Measurements from ENCODE around the gene PRXL2B.

Gene PRXL2B

DNA sequence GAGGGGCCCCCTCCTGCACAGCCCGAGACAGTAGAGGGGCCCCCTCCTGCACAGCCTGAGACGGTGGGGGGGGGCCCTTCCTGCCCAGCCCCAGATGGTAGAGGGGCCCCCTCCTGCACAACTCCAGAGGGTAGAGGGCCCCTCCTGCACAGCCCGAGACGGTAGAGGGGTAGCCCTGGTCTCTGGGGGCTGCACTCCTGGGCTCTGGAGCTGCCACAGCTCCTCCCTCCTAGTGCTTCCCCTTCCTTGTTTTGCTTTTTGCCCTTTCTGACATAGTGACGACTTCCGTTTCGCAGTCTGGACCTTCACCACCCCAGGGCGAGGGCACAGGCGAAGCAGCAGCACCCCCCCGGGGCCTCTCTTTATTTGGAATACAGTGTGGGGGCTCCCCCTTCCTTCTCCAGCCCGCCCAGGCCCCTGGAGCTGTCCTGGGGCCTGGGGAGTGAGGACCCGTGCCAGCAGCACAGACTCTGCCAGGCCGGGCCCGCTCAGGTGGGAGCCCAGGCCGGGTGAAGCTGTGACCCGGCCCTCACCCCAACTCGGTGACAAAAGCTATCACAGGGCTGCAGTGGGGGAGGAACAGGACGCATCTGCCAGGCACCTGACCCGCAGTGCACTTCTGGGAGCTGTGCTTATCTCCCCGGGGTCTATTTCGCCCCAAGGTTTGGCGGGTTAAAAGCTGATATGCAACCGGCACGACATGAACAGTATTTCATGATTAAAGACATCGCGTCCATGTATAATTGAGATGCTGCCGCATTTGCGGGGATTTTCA is 1.1 kb upstream of the PRXL2B start:
- peak; percentile 35 for DNase-seq (ENCODE audit: low read depth)

- no peak for DNase-seq (ENCODE audit: low read depth)
These were observed 688 bp downstream of the PRXL2B start for GRCh38 chr1:2587071-2587859.

- DNase-seq (ENCODE audit: low read depth), result no peak
These were observed 1.4 kb downstream of the PRXL2B start for GRCh38 chr1:2587860-2588571.

DNA sequence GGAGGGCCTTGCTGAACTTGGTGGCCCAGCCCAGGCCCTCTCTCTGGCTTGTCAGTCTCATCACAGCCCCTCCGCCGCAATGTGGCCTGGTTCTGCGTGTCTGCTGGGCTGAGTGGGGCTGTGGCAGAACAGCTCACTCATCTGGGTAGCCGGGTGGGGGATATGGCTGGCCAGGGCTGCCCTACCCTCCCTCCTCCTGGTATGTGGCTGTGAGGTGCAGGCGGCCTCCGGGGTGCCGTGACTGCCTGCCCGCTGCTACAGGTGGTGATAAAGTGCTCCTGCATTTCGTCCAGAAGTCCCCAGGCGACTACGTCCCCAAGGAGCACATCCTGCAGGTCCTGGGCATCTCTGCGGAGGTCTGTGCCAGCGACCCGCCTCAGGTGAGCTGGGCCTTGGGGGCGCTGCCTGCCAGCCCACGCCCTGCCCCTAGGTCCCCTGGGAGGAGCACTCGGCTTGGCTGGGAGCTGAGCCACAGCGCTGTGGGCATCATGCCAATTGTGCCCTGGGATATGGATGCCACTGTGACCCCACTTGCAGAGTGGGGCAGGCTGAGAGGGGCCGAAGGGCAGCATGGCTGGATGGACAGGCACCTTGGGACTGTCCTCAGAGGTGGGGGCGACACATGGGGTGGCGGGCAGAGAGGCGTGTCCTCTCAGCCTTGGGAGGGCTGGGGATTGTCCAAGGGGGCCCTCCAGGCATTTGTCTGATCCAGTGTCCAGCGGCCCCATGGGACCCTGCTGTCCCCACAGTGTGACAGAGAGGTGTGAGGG is 2.3 kb downstream of the PRXL2B start:
- DNase-seq (ENCODE audit: low read depth), result no peak

DNA sequence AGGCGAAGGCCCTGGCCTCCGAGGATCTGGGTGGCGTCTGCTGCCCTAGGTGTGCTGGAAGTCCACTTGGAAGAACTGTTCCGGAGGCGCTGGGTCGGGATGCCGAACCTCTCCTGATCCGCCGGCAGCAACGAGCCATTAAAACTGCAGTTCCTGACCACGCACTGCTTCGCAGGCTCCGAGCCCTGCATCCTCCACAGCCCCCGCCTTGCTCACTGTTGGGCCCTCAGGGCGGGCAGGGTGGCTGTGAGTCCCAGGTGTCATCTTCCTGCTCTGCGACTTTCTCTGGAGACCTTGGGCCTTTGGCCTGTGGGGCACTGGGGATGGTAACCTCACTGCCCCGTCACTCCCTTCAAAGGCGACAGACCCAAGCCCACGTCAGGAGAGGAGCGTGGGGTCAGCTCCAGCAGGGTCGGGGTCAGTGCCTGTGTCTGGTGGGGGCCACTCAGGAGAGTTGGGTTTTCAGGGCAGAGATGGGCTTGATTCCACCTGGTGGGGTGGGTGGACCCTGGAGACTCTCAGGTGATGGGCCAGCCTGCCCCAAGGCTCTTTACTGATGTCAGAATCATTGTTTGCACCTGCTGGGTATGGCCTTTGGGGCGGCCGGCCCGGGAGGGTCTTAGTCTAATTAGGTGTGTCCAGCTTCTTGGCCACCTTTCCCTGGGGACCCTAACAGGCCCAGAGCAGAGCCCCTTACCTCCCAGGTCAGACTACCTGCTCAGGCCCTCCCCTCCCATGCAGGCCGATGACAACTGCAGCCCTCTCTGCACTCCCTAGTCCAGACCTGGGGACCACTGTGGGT is 3.1 kb downstream of the PRXL2B start:
- no peak for DNase-seq (ENCODE audit: low read depth)

GRCh38 chr1:2590233-2591141 is 3.9 kb downstream of the PRXL2B start:
- no peak for DNase-seq (ENCODE audit: low read depth)

DNA sequence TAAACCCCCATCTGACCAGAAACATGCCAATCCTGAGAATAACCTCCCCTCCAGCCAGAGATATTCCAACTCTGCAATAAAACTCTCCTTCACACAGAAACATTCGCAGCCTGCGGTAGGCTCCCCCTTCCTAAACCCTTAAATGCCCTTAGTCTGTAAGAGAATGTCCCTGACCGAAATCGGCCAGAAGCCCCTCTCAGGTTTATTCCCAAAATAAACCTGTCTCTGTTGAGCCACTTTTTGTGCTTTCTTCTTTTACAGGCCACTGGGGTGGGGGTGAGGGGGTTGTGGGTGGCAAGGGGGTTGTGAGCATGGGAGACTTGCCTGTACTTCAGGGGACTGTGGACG is 4.6 kb downstream of the PRXL2B start:
- no peak for DNase-seq (ENCODE audit: low read depth)

DNA sequence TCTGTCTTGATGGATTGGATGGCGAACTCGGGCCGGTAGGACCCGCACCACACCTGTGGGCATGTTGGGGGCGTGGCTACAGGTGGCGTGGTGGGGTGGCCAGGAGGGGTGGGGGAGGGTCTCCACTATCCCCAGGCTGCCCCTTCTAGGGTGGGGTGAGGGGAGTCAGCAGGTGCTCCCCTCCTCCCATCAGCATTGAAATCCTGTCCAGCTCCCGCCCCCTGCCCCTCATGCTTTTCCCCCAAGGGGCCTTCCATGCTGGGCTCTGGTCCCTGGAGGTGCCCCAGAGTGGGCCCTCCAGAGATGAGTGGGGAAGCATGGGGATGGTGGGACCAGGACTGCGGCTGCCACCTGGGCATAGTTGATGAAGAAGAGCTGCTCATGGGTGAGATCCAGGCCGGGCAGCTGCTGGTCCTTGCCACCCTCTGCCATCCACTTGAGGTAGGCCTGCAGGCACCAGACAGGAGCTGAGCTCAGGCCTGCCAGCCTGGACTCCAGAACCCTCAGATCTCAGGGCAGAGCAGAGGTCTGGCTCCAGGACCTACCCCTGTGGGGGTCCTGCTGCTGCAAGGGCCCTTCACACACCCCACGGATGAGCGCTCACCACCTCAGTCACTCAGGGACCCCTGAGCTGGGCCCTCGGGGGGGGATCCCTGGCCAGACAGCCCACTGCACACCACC is 5.1 kb downstream of the PRXL2B start:
- DNase-seq (ENCODE audit: low read depth), result no peak

GRCh38 chr1:2592672-2593071 is 6.1 kb downstream of the PRXL2B start:
- DNase-seq (ENCODE audit: low read depth), result no peak

- DNase-seq (ENCODE audit: low read depth), result no peak
These were observed 6.8 kb downstream of the PRXL2B start for GRCh38 chr1:2593251-2593878.

DNA sequence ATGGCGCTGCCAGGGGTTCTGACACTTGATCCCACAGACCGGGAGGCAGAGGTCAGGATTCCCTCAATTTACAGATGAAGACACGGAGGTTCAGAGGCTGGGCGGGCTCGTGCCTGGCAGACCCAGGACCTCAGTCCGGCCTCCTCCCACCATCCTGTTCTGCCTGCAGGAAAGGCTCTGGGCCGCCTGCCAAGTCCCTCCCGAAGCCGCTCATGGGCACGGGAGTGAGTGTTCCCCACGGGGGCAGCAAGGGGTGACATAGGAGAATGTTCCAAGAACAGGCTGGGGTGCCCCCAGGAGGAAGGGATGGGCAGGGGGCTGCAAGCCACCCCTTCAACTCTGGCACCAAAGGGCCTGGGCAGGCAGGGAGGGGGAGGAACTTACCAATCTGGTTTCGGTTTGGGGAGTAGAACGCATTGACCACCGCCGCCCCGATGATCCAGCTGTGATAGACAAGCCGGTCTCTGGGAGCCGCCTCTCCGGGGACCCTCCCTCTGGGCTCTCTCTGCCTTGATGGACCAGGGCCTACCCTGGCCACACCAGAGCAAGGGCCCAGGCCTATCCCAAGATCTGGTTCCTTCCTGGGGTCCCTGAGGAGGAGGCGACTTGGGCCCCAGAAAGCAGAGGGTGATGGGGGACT is 7.5 kb downstream of the PRXL2B start:
- DNase-seq (ENCODE audit: low read depth), result no peak

- no peak for DNase-seq (ENCODE audit: low read depth)
These were observed 8.1 kb downstream of the PRXL2B start for GRCh38 chr1:2594641-2595131.

DNA sequence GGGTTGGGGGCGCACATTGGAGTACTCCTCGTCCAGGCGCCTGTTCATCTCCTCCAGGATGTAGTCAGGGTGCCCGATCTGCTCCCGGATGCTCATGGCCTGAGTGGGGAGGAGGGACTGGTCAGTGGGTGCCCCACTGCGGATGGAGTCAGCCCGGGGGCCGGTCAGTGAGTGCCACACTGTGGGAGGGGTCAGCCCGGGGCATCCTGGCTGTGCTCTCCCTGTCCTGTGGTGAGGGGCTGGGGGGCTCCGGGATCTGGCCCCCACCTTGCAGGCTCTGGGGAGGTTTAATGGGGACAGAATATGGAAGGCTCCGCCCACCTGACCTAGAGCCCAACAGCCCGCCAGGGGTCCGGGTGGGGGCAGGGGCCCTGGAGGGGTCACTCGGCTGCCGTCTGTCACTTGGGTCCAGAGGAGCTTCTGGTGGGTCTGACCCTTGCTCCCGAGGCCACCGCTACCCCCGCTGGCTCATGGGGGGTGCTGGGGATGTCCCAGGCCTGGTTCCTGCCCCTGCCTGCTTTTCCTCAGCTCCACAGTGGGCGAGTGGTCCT is 8.8 kb downstream of the PRXL2B start:
- DNase-seq (ENCODE audit: low read depth), result no peak

GRCh38 chr1:2595812-2596529 is 9.4 kb downstream of the PRXL2B start:
- DNase-seq (ENCODE audit: low read depth), result no peak

DNA sequence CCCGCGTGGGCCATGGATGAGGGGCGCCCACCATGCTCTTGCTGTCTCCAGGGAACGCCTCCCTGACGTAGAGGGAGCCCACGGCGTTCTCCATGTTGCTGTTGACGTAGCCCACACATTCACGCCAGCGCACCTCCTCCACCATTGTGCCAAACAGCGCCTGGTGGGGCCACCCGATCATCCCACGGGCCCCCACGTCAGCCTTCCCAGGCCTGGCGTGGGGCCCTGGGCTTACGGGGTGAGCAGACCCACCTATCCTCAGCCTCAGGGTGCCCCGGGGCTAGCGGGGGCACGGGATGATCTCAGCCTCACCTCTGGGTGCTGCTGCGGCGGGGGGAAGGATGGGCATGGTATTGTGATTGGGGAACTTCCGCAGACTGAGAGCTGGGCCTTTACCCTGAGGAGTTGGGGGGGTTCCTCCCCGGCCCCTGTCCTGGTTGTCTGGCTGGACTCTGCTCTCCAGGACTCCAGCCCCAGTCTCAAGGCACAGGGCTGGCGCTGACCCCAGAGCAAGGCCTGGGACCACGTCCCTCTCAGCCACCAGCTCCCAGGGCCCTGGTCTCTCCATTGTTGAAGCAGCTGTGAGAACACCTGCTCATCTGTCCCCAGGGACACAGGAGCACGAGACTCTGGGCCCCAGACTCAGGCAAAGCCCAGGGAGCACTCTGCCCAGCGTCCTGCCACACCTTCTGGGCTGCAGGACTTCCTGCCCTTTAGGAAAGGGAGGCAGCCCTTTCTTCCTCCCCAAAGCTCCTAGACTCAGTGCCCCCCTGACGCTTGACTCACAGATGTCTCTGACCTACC is 10.2 kb downstream of the PRXL2B start:
- DNase-seq (ENCODE audit: low read depth), result no peak

- DNase-seq (ENCODE audit: low read depth), result no peak
These were observed 11.1 kb downstream of the PRXL2B start for GRCh38 chr1:2597441-2598328.
